HG03521 (cell line): ENCODE data around the gene CCT8.
A peak's percentile ranks its signal among the peaks of the same experiment; 100 is the strongest.
"Not testable (repeated sequence)": the region's sequence is repeated elsewhere in the genome, so short reads cannot be mapped to it uniquely, and the experiment has no call there.

Source experiments
- ATAC-seq: cut with Tn5 transposase; IDR thresholded peaks from one replicate; pipeline ENCODE4 v1.9.1; 2021; ENCODE audit warnings: mild to moderate bottlenecking, moderate library complexity; ENCODE audit not compliant: unreplicated experiment

CCT8 gene

DNA sequence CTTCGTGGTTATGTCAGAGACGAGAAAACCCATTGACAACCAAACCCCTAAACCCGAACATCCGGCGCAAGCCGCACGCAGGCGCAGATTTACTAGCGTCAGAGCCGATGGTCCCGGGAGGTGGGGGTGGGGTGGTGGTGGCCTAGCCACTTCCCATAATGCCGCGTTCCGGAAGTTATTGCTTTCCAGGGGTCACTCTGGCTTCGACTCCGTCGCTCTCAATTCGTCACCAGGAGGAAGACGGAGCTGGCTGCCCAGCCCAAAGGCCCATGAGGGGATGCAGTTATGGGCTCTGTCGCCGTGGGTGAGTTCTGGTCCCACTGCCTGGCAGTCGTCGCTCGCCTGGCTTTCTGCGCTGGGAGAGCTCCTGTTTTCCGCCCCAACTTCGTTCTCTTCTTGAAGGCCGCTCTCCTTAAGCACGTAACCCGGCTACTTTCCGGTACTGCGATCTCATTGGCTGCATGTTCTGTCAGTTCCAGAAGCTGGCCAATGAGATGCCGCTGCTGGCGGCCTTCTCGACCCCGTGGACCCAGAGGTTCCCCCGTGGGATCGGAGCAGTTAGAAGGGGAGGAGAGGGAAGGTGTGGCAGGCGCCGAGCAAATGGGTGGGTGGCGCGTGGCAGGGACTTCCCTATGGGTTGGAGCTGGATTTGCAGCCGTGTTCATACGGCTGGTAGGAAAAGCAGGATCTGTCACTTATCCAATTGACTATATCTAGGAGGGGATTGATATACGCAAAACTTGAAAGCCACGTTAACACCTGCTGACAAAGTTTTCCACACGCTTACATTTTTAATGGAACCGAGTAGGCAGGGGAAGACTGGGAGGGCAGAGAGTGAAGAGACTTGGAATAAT lies 48.7 kb downstream of the CCT8 start, which contains the start of gene USP16:
Gene USP16, plus strand, starts transcription at position 195 of the 854 bp plus-strand sequence. CDS start 3,246 bp downstream, outside the sequence.
- ATAC-seq: peak; percentile 97

DNA sequence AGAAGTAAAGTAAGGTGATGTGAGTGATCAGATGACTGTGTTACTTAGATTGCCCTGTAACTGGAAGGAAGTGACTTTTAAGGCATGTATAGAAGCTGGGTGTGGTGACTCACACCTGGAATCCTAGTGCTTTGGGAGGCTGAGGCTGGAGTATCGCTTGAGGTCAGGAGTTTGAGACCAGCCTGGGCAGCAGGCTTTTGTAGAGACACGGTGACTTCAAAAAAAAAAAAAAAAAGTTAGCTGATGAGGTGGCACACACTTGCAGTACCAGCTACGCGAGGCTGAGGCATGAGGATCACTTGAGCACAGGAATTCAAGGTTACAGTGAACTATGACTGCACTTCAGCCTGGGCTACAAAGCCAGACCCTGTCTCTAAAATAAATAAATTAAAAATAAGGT lies 51.3 kb downstream of the CCT8 start:
- no peak for ATAC-seq

GRCh38 chr21:29018540-29018939 lies 54.9 kb downstream of the CCT8 start:
- ATAC-seq: no peak

DNA sequence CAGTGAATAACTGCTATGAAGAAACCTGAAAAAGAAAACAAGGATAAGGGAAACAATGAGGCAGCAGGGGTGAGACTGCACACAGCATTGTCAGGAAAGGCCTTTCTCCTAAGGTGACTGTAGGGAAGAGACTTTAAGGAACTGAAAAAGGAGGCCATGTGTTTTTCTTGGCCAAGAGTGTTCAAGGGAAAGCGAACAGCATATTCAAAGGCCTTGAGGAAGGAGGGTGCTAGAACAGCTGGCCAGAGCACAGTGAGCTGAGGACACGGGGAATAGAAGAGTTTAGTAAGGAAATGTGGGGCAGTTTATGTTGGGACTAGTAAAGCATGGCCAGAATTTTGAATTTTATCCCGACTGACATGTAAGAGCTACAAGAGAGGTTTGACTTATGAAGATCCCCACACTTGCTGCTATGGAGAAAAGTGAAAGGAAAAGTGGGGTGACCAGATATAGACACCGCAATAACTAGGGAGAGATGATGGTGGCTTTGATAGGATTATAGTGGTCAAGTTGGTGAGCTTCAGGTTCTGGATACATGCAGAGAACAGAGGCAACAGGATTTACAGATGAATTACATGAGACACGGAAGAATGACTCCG lies 55.7 kb downstream of the CCT8 start:
- no peak for ATAC-seq

DNA sequence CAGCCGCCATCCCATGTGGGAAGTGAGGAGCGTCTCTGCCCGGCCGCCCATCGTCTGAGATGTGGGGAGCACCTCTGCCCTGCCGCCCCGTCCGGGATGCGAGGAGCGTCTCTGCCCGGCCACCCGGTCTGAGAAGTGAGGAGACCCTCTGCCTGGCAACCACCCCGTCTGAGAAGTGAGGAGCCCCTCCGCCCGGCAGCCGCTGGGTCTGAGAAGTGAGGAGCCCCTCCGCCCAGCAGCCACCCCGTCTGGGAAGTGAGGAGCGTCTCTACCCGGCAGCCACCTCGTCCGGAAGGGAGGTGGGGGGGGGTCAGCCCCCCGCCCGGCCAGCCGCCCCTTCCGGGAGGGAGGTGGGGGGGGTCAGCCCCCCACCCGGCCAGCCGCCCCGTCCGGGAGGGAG lies 62.2 kb downstream of the CCT8 start:
- ATAC-seq: not testable (repeated sequence)

DNA sequence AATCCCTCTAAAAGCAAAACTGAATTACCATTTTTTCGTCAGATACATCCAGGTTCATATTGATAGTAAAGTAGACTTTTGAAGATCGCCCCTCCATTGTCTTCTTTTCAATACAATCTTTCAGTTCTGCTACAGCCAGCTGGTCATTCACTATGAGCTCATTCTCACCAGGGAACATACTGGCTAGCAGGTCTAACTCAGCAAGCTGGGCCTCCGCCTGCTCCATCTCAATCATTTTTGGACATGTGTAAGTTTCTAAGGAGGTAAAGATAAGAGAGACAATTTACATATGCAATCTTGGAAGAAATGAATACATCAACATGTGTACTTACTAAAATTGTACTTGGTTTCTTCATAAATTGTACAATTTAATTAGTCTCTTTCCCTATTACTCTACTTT lies 65.1 kb downstream of the CCT8 start:
- no peak for ATAC-seq

- no peak for ATAC-seq
These were observed 65.6 kb downstream of the CCT8 start for GRCh38 chr21:29007810-29008209.

GRCh38 chr21:29007135-29007534 lies 66.3 kb downstream of the CCT8 start:
- no peak for ATAC-seq
